ENCODE data around the gene OPA1.

- no peak for TF ChIP-seq CTCF (IDR thresholded peaks at IDR 0.05)
- TF ChIP-seq POLR2A (IDR thresholded peaks at IDR 0.05): no peak
Measured at GRCh38 chr3:193680220-193680619, 87.2 kb downstream of the OPA1 start.
